ENCODE results near the gene FOXA3. TPM values are rescaled to one million over a fixed set of nuclear protein-coding genes. Genes with fewer than 3 reads are reported as not detected.
A peak's percentile ranks its signal among the peaks of the same experiment; 100 is the strongest.

FOXA3 gene
- total RNA-seq, 1 experiment from 2014 or later: 15.3 TPM

GRCh38 chr19:45874620-45874966 lies 10.5 kb downstream of the FOXA3 start:
- Mint-ChIP-seq H3K36me3 (ENCODE audit: insufficient read depth, unreplicated experiment) (peaks cover 6% of the 10 kb centered on the region), H3K27me3 (ENCODE audit: insufficient read depth, unreplicated experiment) (no peaks in the 10 kb centered on the region), H3K4me1 (ENCODE audit: low read depth, unreplicated experiment) (peaks cover 33% of the 10 kb centered on the region), H3K27ac (ENCODE audit: unreplicated experiment) (peak overlapping the region; percentile 55), H3K4me3 (ENCODE audit: unreplicated experiment) (no peak overlapping the region), H3K9me3 (ENCODE audit: unreplicated experiment) (no peaks in the 10 kb centered on the region)
- no peak for DNase-seq
- ChIA-PET POLR2A (interaction anchor here (1.4 kb wide), 1 partner anchor 11 kb away, joined by 4 read pairs; no protein-coding TSS in a partner anchor), CTCF (interaction anchor here (1.1 kb wide), 1 partner anchor 58 kb away, joined by 3 read pairs; no protein-coding TSS in a partner anchor)
- intact Hi-C loops (cut with micrococcal nuclease; ENCODE audit: unreplicated experiment): no loop called here
- no peak for TF ChIP-seq CTCF (IDR thresholded peaks at IDR 0.05; ENCODE audit: insufficient read depth in 1 of 2, low read depth in 1 of 2, low read length in 1 of 2, severe bottlenecking in 1 of 2, unreplicated experiment in 1 of 2)
- no peaks in the 10 kb centered on the region for H3K9me3 ChIP-seq
- no peak overlapping the region for H3K4me3 ChIP-seq (ENCODE audit: low read depth, low read length)
- no peaks in the 10 kb centered on the region for H3K27me3 ChIP-seq (replicated peaks; ENCODE audit: control insufficient read depth, insufficient read depth, low read length)
- no peaks in the 10 kb centered on the region; the same call in 1 of the 2 replicates for H3K36me3 ChIP-seq (ENCODE audit: control insufficient read depth, insufficient read depth, low read length)
- H3K4me1 ChIP-seq: peaks cover 42% of the 10 kb centered on the region
- BruUV-seq (replicated peaks): no TSS peak

- H3K4me3 Mint-ChIP-seq (ENCODE audit: unreplicated experiment): no peak overlapping the region
- H3K4me1 ChIP-seq: peaks cover 50% of the 10 kb centered on the region
- no peaks in the 10 kb centered on the region for H3K27me3 ChIP-seq (replicated peaks; ENCODE audit: control insufficient read depth, insufficient read depth, low read length)
- H3K27ac Mint-ChIP-seq (ENCODE audit: unreplicated experiment): no peak overlapping the region
- BruUV-seq (replicated peaks): no TSS peak
- POLR2A ChIA-PET: no interaction called here
- no peak overlapping the region for H3K4me3 ChIP-seq (ENCODE audit: low read depth, low read length)
- H3K36me3 Mint-ChIP-seq (ENCODE audit: insufficient read depth, unreplicated experiment): peaks cover 6% of the 10 kb centered on the region
- no peak for TF ChIP-seq CTCF (IDR thresholded peaks at IDR 0.05; ENCODE audit: insufficient read depth in 1 of 2, low read depth in 1 of 2, low read length in 1 of 2, severe bottlenecking in 1 of 2, unreplicated experiment in 1 of 2)
- intact Hi-C loops (cut with micrococcal nuclease; ENCODE audit: unreplicated experiment): no loop called here
- no peaks in the 10 kb centered on the region for H3K9me3 ChIP-seq
- H3K36me3 ChIP-seq (ENCODE audit: control insufficient read depth, insufficient read depth, low read length): no peaks in the 10 kb centered on the region
- CTCF ChIA-PET: no interaction called here
- H3K9me3 Mint-ChIP-seq (ENCODE audit: unreplicated experiment): no peaks in the 10 kb centered on the region
- DNase-seq: no peak
- no peaks in the 10 kb centered on the region for H3K27me3 Mint-ChIP-seq (ENCODE audit: insufficient read depth, unreplicated experiment)
- H3K4me1 Mint-ChIP-seq (ENCODE audit: low read depth, unreplicated experiment): peaks cover 36% of the 10 kb centered on the region
Observed at GRCh38 chr19:45876161-45876410, 12.0 kb downstream of the FOXA3 start.

- DNase-seq: no peak
- no peaks in the 10 kb centered on the region for H3K9me3 Mint-ChIP-seq (ENCODE audit: unreplicated experiment)
- CTCF ChIA-PET: no interaction called here
Observed at GRCh38 chr19:45876411-45877197, 12.5 kb downstream of the FOXA3 start.

More at GRCh38 chr19:45876411-45877197, 12.5 kb downstream of the FOXA3 start:
- POLR2A ChIA-PET: no interaction called here
- no peaks in the 10 kb centered on the region for H3K27me3 ChIP-seq (replicated peaks; ENCODE audit: control insufficient read depth, insufficient read depth, low read length)
- peaks cover 7% of the 10 kb centered on the region for H3K36me3 Mint-ChIP-seq (ENCODE audit: insufficient read depth, unreplicated experiment)
- no TSS peak for BruUV-seq (replicated peaks)
- H3K9me3 ChIP-seq: no peaks in the 10 kb centered on the region
- H3K4me1 Mint-ChIP-seq (ENCODE audit: low read depth, unreplicated experiment): peaks cover 41% of the 10 kb centered on the region
- no peak for TF ChIP-seq CTCF (IDR thresholded peaks at IDR 0.05; ENCODE audit: insufficient read depth in 1 of 2, low read depth in 1 of 2, low read length in 1 of 2, severe bottlenecking in 1 of 2, unreplicated experiment in 1 of 2)
- H3K4me1 ChIP-seq: peaks cover 55% of the 10 kb centered on the region
- H3K4me3 Mint-ChIP-seq (ENCODE audit: unreplicated experiment): no peak overlapping the region
- no peak overlapping the region for H3K27ac Mint-ChIP-seq (ENCODE audit: unreplicated experiment)
- H3K4me3 ChIP-seq (ENCODE audit: low read depth, low read length): no peak overlapping the region
- intact Hi-C loops (cut with micrococcal nuclease; ENCODE audit: unreplicated experiment): no loop called here
- H3K27me3 Mint-ChIP-seq (ENCODE audit: insufficient read depth, unreplicated experiment): no peaks in the 10 kb centered on the region
- no peaks in the 10 kb centered on the region for H3K36me3 ChIP-seq (ENCODE audit: control insufficient read depth, insufficient read depth, low read length)
